ENCODE data around the gene MEIS2. TPM values are rescaled to one million over a fixed set of nuclear protein-coding genes. Genes with fewer than 3 reads are reported as not detected.

The MEIS2 gene
- total RNA-seq, 1 experiment from 2014 or later = 9.3 TPM

DNA sequence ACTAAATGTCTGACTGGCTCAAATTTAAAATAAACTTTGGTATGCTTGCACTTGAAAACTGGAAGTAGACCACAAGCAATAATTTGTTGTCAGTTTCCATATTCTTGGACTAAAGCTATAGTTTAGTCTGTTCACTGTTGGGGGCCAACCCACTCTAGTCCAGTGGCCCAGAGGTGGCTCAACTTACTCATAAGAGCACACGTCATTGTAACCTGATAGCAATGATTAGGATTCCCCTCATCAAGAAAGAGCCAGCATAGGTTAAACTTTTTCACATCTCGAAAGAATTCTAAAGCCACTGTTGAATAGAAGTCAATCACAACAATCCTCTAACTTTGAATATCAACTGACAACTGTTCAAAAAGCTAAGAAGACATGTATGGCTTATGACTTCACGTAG is 147.0 kb downstream of the MEIS2 start:
- TF ChIP-seq, protein P1, sequence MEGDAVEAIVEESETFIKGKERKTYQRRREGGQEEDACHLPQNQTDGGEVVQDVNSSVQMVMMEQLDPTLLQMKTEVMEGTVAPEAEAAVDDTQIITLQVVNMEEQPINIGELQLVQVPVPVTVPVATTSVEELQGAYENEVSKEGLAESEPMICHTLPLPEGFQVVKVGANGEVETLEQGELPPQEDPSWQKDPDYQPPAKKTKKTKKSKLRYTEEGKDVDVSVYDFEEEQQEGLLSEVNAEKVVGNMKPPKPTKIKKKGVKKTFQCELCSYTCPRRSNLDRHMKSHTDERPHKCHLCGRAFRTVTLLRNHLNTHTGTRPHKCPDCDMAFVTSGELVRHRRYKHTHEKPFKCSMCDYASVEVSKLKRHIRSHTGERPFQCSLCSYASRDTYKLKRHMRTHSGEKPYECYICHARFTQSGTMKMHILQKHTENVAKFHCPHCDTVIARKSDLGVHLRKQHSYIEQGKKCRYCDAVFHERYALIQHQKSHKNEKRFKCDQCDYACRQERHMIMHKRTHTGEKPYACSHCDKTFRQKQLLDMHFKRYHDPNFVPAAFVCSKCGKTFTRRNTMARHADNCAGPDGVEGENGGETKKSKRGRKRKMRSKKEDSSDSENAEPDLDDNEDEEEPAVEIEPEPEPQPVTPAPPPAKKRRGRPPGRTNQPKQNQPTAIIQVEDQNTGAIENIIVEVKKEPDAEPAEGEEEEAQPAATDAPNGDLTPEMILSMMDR (conservative IDR thresholded peaks at IDR 0.05; ENCODE audit: low read depth, low read length) = no peak
- no peaks in the 10 kb centered on the region for H3K9me3 ChIP-seq (ENCODE audit: low read depth, low read length, poor library complexity, severe bottlenecking)
- ChIA-PET CTCF (no interaction called here), POLR2A (ENCODE audit: low non-redundant PET) (no interaction called here)
- no peaks in the 10 kb centered on the region for H3K27me3 ChIP-seq (replicated peaks; ENCODE audit: insufficient read depth, low read depth, low read length, poor library complexity)
- no peaks in the 10 kb centered on the region for H3K36me3 ChIP-seq (ENCODE audit: insufficient read depth, low read length, poor library complexity, severe bottlenecking)
- H3K27ac ChIP-seq (ENCODE audit: low read depth, low read length, poor library complexity, severe bottlenecking) = no peak overlapping the region
- no peaks in the 10 kb centered on the region for H3K4me1 ChIP-seq (ENCODE audit: insufficient read depth, low read length, poor library complexity, severe bottlenecking)
- no peak for DNase-seq (ENCODE audit: low spot score)
- no peak overlapping the region for H3K4me3 ChIP-seq (ENCODE audit: low read depth, low read length, poor library complexity, severe bottlenecking)
- intact Hi-C loops (cut with micrococcal nuclease; ENCODE audit: unreplicated experiment) = no loop called here
- no TSS peak for BruUV-seq (replicated peaks)

DNA sequence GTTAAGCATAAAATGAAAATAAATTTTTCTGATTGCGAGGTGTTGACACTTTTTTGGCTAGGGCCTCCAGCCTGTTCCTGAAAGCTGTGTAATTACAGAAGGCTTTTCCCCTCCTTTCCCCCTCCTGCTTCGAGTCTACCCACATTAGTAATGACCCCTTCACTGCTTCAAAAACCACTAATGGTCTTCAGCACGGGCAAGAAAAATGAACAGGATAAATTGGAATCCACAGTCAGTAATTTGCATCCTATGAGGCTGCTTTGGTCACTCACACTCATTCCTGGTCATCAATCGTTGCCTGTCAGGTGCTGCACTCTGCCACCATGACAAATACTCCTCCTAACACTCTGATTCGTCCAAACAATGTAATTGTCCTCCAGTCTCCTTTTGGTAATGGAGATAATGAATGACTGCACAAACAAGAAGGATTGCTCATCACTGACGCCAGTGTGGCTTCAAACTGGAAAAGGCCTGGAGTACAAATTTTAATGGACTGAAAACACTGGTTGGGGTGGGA is 148.6 kb downstream of the MEIS2 start:
- Histone ChIP-seq H3K4me3 (ENCODE audit: low read depth, low read length, poor library complexity, severe bottlenecking) (no peak overlapping the region), H3K9me3 (ENCODE audit: low read depth, low read length, poor library complexity, severe bottlenecking) (no peaks in the 10 kb centered on the region), H3K4me1 (ENCODE audit: insufficient read depth, low read length, poor library complexity, severe bottlenecking) (no peaks in the 10 kb centered on the region), H3K36me3 (ENCODE audit: insufficient read depth, low read length, poor library complexity, severe bottlenecking) (no peaks in the 10 kb centered on the region), H3K27me3 (replicated peaks; ENCODE audit: insufficient read depth, low read depth, low read length, poor library complexity) (no peaks in the 10 kb centered on the region), H3K27ac (ENCODE audit: low read depth, low read length, poor library complexity, severe bottlenecking) (no peak overlapping the region)
- TF ChIP-seq, protein P1 (conservative IDR thresholded peaks at IDR 0.05; ENCODE audit: low read depth, low read length) = no peak
- no peak for TF ChIP-seq EZH2 (IDR thresholded peaks at IDR 0.05; ENCODE audit: borderline replicate concordance, low read depth, low read length, poor library complexity, severe bottlenecking)
- ChIA-PET CTCF (no interaction called here), POLR2A (ENCODE audit: low non-redundant PET) (no interaction called here)
- BruUV-seq (replicated peaks) = no TSS peak
- no peak for DNase-seq (ENCODE audit: low spot score)
- intact Hi-C loops (cut with micrococcal nuclease; ENCODE audit: unreplicated experiment) = no loop called here

DNA sequence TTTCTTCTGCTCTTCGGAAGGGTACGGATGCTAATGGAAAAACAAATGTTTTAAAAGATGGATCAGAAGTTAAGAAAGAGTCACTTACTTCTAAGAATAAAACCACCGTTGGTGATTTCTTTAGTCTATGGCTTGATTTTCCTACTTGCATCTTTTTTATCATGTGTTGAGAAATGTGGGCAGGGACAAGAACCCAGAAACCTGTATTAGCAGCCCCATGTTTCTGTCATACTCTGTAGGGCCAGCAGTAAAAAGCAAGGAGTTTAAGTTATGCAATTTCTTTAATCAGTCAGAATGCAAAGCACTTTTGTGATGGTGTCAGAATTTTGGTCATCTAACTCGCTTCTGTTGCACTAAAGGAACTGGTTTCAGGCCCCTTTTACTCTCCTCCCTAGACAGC is 150.0 kb downstream of the MEIS2 start:
- CTCF ChIA-PET = no interaction called here
- BruUV-seq (replicated peaks) = no TSS peak
- no peak for TF ChIP-seq EZH2 (IDR thresholded peaks at IDR 0.05; ENCODE audit: borderline replicate concordance, low read depth, low read length, poor library complexity, severe bottlenecking)
- TF ChIP-seq, protein P1 (conservative IDR thresholded peaks at IDR 0.05; ENCODE audit: low read depth, low read length) = no peak
- Histone ChIP-seq H3K27me3 (replicated peaks; ENCODE audit: insufficient read depth, low read depth, low read length, poor library complexity) (no peaks in the 10 kb centered on the region), H3K9me3 (ENCODE audit: low read depth, low read length, poor library complexity, severe bottlenecking) (no peaks in the 10 kb centered on the region), H3K4me1 (ENCODE audit: insufficient read depth, low read length, poor library complexity, severe bottlenecking) (no peaks in the 10 kb centered on the region), H3K4me3 (ENCODE audit: low read depth, low read length, poor library complexity, severe bottlenecking) (no peak overlapping the region), H3K27ac (ENCODE audit: low read depth, low read length, poor library complexity, severe bottlenecking) (no peak overlapping the region), H3K36me3 (ENCODE audit: insufficient read depth, low read length, poor library complexity, severe bottlenecking) (no peaks in the 10 kb centered on the region)
- POLR2A ChIA-PET (ENCODE audit: low non-redundant PET) = no interaction called here
- intact Hi-C loops (cut with micrococcal nuclease; ENCODE audit: unreplicated experiment) = no loop called here
- DNase-seq (ENCODE audit: low spot score) = no peak

All from A673 (cell line).